ENCODE results near the gene HDAC7.

HDAC7 gene

DNA sequence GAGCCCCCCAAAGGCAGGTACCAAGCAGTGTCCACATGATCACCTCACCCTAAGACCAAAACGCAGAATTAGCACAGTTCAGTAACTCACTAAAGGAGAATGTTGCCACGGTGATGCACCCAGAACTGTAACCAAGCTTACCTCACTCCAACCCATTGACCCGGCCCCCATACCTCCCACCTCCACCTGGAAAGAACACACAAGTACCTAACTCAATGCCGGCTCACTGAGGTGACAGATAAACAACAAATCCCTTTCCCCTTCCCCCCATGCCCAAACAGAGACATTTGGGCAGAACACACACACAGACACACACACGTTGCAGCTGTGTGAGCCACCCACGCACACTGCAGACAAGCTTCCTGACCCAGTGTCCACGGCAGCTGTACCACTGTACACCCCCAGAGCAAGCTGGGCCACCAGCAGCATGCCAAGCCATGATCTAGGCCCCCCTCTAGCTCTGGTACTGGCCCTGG lies 62.3 kb downstream of the HDAC7 start:
- Mint-ChIP-seq H3K4me3 (no peak overlapping the region), H3K9me3 (no peaks in the 10 kb centered on the region), H3K27ac (peak overlapping the region; percentile 31), H3K36me3 (ENCODE audit: low read depth) (no peaks in the 10 kb centered on the region), H3K4me1 (ENCODE audit: low read depth) (peaks cover 44% of the 10 kb centered on the region), H3K27me3 (no peaks in the 10 kb centered on the region)
- DNase-seq, result peak; percentile 35

- peaks cover 42% of the 10 kb centered on the region for H3K4me1 Mint-ChIP-seq (ENCODE audit: low read depth)
- no peaks in the 10 kb centered on the region for H3K9me3 Mint-ChIP-seq
- no peaks in the 10 kb centered on the region for H3K36me3 Mint-ChIP-seq (ENCODE audit: low read depth)
- H3K4me3 Mint-ChIP-seq, result peak overlapping the region; percentile 5
- no peaks in the 10 kb centered on the region for H3K27me3 Mint-ChIP-seq
- peak; percentile 57 for DNase-seq
- H3K27ac Mint-ChIP-seq, result peak overlapping the region; percentile 24
Observed at GRCh38 chr12:47755655-47756562, 63.8 kb downstream of the HDAC7 start.

DNA sequence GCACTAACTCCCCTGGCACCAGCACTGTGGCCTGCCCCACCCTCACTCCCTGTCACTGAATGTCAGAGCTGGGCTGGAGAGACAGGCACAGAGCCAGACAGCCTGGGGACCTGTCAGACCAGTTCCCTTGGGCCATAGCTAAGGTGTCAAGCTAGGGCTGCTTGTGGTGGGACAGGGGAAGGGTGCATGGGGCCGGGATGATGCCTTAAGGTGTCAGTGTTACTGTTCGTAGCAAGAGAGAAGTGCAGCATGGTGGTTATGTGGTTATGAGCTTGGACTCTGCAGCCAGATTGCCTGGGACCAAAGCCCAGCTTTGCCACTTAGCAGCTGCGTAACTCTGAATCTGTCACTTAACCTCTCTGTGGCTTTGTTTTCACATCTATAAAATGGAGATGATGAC lies 64.8 kb downstream of the HDAC7 start:
- Mint-ChIP-seq H3K9me3 (no peaks in the 10 kb centered on the region), H3K4me1 (ENCODE audit: low read depth) (peaks cover 42% of the 10 kb centered on the region), H3K27me3 (no peaks in the 10 kb centered on the region), H3K27ac (no peak overlapping the region), H3K4me3 (no peak overlapping the region), H3K36me3 (ENCODE audit: low read depth) (no peaks in the 10 kb centered on the region)
- no peak for DNase-seq

GRCh38 chr12:47754126-47754525 lies 65.6 kb downstream of the HDAC7 start:
- Mint-ChIP-seq H3K4me1 (ENCODE audit: low read depth) (peaks cover 39% of the 10 kb centered on the region), H3K4me3 (no peak overlapping the region), H3K27ac (no peak overlapping the region)

GRCh38 chr12:47753021-47754001 lies 66.4 kb downstream of the HDAC7 start:
- no peaks in the 10 kb centered on the region for H3K27me3 Mint-ChIP-seq
- no peak overlapping the region for H3K27ac Mint-ChIP-seq
- peaks cover 33% of the 10 kb centered on the region for H3K4me1 Mint-ChIP-seq (ENCODE audit: low read depth)
- H3K36me3 Mint-ChIP-seq (ENCODE audit: low read depth), result no peaks in the 10 kb centered on the region
- no peaks in the 10 kb centered on the region for H3K9me3 Mint-ChIP-seq
- no peak for DNase-seq
- H3K4me3 Mint-ChIP-seq, result no peak overlapping the region

More at GRCh38 chr12:47754126-47754525, 65.6 kb downstream of the HDAC7 start:
- no peaks in the 10 kb centered on the region for H3K27me3 Mint-ChIP-seq
- no peaks in the 10 kb centered on the region for H3K9me3 Mint-ChIP-seq
- H3K36me3 Mint-ChIP-seq (ENCODE audit: low read depth), result no peaks in the 10 kb centered on the region
- no peak for DNase-seq

DNA sequence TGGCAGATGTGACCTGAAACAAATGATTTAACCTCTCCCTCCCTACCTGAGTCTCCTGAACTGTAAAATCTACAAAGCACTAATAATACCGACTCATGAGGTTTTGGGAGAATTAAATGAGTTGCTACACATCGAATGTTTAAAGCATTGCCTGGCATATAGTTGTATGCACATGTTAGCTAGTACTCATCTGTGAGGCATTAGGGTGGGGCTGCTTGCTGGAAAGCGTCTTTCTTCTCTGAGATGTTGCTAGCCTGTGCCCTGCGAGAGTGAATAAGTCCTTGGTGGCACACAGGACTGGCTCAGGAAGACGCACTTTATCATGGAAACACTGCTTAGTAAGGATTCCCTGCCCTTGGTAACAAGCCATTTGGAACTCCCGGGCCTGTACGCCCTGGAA lies 67.2 kb downstream of the HDAC7 start:
- Mint-ChIP-seq H3K36me3 (ENCODE audit: low read depth) (no peaks in the 10 kb centered on the region), H3K27ac (no peak overlapping the region), H3K9me3 (no peaks in the 10 kb centered on the region), H3K4me3 (no peak overlapping the region), H3K4me1 (ENCODE audit: low read depth) (peaks cover 29% of the 10 kb centered on the region), H3K27me3 (no peaks in the 10 kb centered on the region)
- DNase-seq, result no peak

DNA sequence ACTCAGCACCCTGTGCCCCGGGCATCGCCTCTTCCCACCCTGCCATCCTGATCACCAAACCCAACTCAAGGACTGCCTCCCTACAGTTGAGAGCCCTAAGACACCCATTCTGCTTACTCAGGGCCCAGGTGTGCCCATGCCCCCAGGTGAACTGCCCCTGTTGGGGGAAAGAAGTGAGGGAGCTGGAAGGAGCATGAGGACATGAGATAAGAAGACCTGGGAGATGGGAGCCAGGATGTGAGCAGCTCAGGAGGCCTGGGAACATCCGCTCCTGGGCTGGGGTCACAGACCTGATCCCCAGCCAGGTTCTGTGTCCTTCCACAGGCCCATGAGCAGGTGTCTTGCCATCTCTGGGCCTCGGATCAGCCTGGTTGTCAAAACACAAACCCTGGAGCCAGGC lies 67.6 kb downstream of the HDAC7 start:
- peaks cover 25% of the 10 kb centered on the region for H3K4me1 Mint-ChIP-seq (ENCODE audit: low read depth)
- no peak for DNase-seq
- H3K27me3 Mint-ChIP-seq, result no peaks in the 10 kb centered on the region
- H3K9me3 Mint-ChIP-seq, result no peaks in the 10 kb centered on the region
- no peak overlapping the region for H3K27ac Mint-ChIP-seq
- H3K36me3 Mint-ChIP-seq (ENCODE audit: low read depth), result no peaks in the 10 kb centered on the region
- no peak overlapping the region for H3K4me3 Mint-ChIP-seq

GRCh38 chr12:47751561-47751960 lies 68.1 kb downstream of the HDAC7 start:
- Mint-ChIP-seq H3K27ac (no peak overlapping the region), H3K36me3 (ENCODE audit: low read depth) (no peaks in the 10 kb centered on the region), H3K27me3 (no peaks in the 10 kb centered on the region), H3K4me3 (no peak overlapping the region), H3K4me1 (ENCODE audit: low read depth) (peaks cover 23% of the 10 kb centered on the region), H3K9me3 (no peaks in the 10 kb centered on the region)
- DNase-seq, result no peak

DNA sequence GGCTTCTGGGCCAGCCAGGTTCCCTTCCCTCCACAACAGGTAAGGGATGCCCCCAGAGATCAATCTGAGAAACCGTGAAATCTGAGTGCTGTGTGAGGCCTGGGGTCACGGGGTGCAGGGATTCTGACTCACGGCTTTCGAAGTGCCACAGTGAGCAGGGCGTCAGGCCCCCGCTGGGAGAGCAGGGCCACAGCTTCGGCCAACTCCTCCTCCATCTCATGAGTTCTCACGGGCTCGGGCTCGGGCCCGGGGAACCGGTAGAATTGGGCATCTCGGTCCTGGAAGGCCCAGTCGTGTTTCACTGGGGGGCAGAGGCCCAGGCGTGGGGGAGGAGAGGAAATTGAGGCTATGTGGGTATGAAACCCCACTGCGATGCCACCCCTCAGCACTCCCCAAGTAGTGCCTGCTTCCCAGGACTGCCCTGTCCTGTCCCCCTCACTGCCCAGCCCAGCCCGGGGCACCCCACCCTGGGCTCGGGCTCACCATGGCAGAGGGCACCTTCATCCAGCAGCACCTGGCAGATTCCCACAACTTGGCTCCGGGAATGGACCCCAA lies 68.7 kb downstream of the HDAC7 start:
- Mint-ChIP-seq H3K4me3 (no peak overlapping the region), H3K4me1 (ENCODE audit: low read depth) (peaks cover 17% of the 10 kb centered on the region)

GRCh38 chr12:47750229-47750798 lies 69.4 kb downstream of the HDAC7 start:
- Mint-ChIP-seq H3K9me3 (no peaks in the 10 kb centered on the region), H3K27me3 (no peaks in the 10 kb centered on the region), H3K36me3 (ENCODE audit: low read depth) (no peaks in the 10 kb centered on the region), H3K27ac (no peak overlapping the region), H3K4me3 (no peak overlapping the region), H3K4me1 (ENCODE audit: low read depth) (peaks cover 10% of the 10 kb centered on the region)
- DNase-seq, result no peak

More for the DNA sequence above, 68.7 kb downstream of the HDAC7 start:
- no peaks in the 10 kb centered on the region for H3K9me3 Mint-ChIP-seq
- H3K27me3 Mint-ChIP-seq, result no peaks in the 10 kb centered on the region
- no peak for DNase-seq
- no peak overlapping the region for H3K27ac Mint-ChIP-seq
- H3K36me3 Mint-ChIP-seq (ENCODE audit: low read depth), result no peaks in the 10 kb centered on the region

- no peak overlapping the region for H3K27ac Mint-ChIP-seq
- H3K4me3 Mint-ChIP-seq, result no peak overlapping the region
- no peaks in the 10 kb centered on the region for H3K27me3 Mint-ChIP-seq
- H3K9me3 Mint-ChIP-seq, result no peaks in the 10 kb centered on the region
- no peak for DNase-seq
- H3K36me3 Mint-ChIP-seq (ENCODE audit: low read depth), result no peaks in the 10 kb centered on the region
- peaks cover under 1% of the 10 kb centered on the region for H3K4me1 Mint-ChIP-seq (ENCODE audit: low read depth)
Observed at GRCh38 chr12:47748899-47749298, 70.8 kb downstream of the HDAC7 start.

DNA sequence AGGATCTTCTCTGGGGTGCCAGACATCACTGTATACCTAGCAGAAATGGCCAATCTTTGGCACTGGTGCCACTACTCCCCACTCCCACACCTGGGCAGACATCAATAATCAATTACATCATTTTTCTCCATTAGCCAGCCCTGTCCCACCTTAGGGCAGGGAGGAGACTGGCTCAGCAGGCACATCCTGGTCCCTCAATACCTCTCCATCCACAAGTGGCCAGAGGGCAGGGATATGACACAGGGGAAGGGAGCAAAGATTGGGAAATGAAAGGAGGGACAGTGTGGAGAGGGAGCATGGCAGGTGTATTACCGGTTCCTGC lies 71.2 kb downstream of the HDAC7 start:
- peaks cover 1% of the 10 kb centered on the region for H3K4me1 Mint-ChIP-seq (ENCODE audit: low read depth)
- no peak overlapping the region for H3K4me3 Mint-ChIP-seq
- DNase-seq, result no peak
- no peaks in the 10 kb centered on the region for H3K36me3 Mint-ChIP-seq (ENCODE audit: low read depth)
- H3K27ac Mint-ChIP-seq, result no peak overlapping the region
- no peaks in the 10 kb centered on the region for H3K9me3 Mint-ChIP-seq
- no peaks in the 10 kb centered on the region for H3K27me3 Mint-ChIP-seq

DNA sequence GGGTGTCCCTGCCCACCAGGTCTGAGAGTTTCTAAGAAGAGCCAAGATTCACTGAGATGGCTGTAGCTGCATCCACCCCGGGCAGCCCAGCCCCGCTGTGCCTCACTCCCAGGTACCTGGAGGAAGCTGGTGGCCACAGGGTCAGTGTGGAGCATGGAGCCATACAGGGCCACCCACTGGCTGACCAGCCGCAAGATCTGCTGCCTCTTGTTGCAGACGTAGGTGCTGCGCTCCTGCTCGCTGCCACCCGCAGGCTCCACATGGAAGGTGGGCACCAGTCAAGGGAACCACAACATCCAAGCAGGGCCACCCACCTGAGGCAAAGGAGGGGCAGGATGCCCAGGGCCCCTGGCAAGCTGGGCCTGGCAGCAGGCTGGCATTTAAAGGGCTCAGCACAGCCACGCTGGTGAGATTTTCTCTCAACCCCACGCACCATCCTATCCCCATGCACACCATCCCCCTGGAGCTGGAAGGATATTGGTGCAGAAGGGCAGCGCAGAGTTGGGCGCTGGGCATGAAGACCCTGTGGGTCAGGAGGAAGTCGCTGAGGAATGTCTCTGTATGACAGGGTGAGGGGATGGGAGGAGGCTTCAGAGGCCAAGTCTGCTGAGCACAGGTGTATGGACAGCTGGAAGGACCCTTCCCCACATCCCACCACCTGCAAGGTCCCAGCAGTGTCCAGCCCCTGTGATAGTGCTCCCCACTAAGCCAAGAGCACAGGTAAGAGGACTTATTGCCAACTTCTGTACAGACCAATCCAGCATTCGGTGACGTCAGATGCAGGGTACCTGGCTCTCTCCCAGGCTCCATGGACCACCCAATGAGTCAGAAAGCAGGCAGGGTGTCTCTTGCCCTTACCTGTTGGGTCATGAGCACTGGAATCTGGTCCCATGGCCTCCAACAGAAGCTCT lies 71.9 kb downstream of the HDAC7 start:
- H3K4me3 Mint-ChIP-seq, result no peak overlapping the region
- no peaks in the 10 kb centered on the region for H3K36me3 Mint-ChIP-seq (ENCODE audit: low read depth)
- peaks cover 1% of the 10 kb centered on the region for H3K4me1 Mint-ChIP-seq (ENCODE audit: low read depth)
- no peaks in the 10 kb centered on the region for H3K9me3 Mint-ChIP-seq
- no peak for DNase-seq
- H3K27me3 Mint-ChIP-seq, result no peaks in the 10 kb centered on the region
- H3K27ac Mint-ChIP-seq, result no peak overlapping the region

Data from activated T-cell treated with anti-CD3 and anti-CD28 coated beads, Interleukin-2, amount 50 U/mL, for 24 hours (primary cell).